ENCODE measurements around the gene ARNT2.

DNA sequence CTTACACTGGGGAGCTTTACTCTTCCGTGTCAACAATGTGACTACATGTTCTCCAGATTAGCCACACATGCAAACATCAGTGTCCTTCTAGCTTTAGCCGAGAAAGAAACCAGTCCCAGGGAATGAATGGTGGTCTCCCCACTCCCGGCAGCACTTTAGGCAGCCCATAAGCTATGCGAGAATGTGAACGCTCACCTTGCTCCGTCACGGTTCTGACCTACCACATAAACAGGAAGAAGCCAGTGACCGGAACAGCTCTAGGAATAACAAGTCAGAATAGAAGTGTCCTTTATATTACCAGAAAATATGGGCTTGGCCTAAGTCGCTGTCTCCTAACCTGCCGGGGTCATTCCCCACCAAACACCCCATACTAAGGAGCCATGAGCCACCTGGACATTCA lies 192.9 kb downstream of the ARNT2 start:
- TF ChIP-seq POLR2A (IDR thresholded peaks at IDR 0.05; ENCODE audit: low read length), result no peak
- TF ChIP-seq GATA1 (IDR thresholded peaks at IDR 0.05; ENCODE audit: low read depth, low read length), result no peak
